ENCODE measurements around the gene KIAA1671.

KIAA1671 gene

DNA sequence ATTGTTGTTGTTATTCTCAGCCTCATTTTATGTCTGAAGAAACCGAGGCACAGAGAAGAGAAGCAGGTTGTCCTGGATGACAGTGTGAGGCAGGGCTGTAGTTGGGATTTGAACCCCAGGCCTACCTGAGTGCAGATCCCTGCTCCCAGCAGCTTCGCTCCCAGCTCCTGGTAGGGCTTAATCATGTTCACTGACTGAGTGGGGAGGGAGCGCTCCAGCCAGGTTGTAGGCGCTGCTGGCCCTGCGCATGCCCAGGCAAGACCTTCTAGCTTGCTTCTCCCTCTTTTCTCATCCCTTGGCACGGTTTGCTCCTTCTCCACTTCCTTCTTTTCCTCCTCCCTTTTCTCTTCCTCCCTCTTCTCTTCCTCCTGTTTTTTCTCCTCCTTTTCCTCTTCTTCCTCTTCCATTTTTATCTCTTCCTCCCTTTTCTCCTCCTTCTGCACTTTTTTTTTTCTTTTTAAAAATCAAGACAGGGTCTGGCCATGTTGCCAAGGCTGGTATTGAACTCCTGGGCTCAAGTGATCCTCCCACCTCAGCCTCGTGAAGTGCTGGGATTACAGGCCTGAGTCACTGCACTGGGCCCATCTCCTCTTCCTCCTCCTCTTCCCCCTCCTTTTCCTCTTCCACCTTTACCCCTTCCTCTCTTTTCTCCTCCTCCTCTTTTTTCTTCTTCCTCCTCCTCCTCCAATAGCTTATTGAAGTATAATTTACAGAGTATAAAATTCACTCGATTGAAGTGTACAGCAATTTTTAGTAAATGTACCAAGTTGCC lies 109.3 kb downstream of the KIAA1671 start:
- in situ Hi-C loops (cut with MboI; ENCODE audit: low sequenced_read_pairs), result no loop called here

GRCh38 chr22:25062386-25063085 lies 110.0 kb downstream of the KIAA1671 start:
- in situ Hi-C loops (cut with MboI; ENCODE audit: low sequenced_read_pairs), result no loop called here

- in situ Hi-C loops (cut with MboI; ENCODE audit: low sequenced_read_pairs), result no loop called here
These were observed 112.5 kb downstream of the KIAA1671 start for GRCh38 chr22:25064894-25065560.

DNA sequence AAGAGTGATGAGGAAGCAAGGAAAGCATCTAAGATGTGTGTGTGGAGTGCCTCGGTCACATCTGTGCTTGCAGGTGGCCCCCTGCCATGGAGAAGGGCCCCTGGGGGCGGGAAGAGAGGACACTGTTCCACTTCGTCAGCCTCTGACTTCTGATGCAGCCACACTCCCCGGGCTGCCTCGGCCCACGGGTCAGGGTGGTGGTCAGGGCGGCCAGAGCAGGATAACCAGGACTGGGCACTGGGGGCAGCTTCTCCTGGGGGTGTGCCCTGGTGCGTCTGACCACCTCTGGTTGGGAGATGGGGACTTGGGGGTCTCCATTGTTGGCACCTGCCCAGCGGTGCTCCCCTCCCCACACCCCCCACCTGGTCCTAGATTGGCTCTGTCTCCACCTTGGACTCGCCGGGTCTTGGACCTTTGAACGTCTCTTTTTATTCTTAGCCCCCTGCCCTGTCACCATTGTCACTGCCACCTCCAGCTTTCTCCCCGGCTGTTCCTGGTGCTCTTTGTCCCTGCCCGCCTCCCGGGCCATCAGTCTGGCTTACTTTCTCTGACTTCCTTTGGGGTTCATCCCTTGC lies 114.4 kb downstream of the KIAA1671 start:
- in situ Hi-C loops (cut with MboI; ENCODE audit: low sequenced_read_pairs), result no loop called here

DNA sequence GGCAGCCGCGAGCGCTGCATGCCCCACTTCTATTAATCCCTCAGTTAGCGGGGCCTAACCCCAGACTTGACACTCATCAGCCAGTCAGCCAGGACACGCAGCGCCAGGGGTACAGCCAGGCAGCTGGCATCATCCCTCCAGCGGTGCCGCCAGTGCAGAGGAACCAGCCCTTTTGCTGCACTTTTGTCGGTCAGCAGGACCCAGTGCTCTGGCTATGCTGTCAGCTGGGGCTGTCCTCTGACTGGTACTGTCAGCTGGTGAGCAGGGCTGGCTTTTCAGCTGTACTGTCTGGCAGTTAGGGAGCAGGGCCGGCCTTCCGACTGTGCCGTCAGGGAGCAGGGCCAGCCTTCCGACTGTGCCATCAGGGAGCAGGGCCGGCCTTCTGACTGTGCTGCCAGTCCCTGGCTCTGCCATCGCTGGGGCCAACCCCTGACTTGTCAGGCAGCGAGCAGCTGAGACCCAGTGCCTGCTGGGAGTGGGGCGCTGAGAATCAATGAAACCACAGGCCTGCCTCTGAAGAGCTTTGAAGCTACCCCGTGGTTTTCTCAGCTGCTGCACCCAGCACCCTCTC lies 115.4 kb downstream of the KIAA1671 start:
- in situ Hi-C loops (cut with MboI; ENCODE audit: low sequenced_read_pairs), result no loop called here

- in situ Hi-C loops (cut with MboI; ENCODE audit: low sequenced_read_pairs), result no loop called here
These were observed 116.2 kb downstream of the KIAA1671 start for GRCh38 chr22:25068707-25069106.

DNA sequence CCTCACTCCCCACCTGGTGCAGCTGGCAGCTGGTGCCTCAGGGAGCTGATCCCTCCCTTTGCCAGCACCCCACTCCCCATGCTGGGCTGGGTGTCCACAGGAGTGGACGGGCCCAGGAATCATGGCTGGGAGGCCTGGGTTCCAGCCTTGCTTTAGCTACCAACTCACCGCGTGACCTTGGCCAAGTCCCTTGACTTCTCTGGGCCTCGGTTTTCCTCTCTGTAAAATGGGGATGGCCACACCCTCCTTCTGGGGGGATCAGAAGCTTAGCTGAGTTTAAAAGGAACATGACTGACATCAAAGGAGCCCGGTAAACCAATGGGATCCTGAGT lies 116.9 kb downstream of the KIAA1671 start:
- in situ Hi-C loops (cut with MboI; ENCODE audit: low sequenced_read_pairs), result no loop called here

DNA sequence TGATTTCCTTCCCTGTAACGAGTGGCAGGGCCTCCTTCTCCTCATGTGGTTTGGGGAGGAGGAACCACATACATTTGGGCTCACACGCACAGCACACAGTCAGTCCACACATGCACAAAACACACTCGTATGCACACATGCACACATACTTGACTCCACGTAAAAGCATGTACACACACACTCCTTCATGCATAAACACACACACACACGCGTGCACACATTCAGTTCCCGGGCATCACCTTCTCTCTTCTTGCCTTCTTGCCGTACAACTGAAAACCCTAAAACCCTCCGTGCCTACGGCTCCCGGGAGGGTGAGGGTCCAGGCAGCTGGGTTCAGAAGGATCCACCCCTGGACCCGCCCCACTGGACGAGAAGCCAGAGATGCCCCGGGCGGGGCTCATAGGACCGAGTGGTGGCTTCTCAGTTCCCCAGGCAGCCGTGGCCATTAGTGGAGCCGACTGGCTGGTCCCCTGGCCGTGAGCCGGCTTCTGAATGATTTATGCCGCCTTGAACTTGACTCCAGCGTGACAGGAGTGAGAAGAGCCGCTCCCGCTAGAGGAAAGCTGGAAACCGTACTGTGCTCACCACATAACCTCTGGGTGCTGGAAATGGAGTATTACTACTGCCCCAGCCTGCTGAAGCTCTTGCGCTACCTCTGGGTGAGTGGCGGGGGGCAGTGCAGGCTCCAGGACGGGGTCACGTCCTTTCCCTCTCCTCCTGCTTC lies 117.4 kb downstream of the KIAA1671 start:
- in situ Hi-C loops (cut with MboI; ENCODE audit: low sequenced_read_pairs), result no loop called here

DNA sequence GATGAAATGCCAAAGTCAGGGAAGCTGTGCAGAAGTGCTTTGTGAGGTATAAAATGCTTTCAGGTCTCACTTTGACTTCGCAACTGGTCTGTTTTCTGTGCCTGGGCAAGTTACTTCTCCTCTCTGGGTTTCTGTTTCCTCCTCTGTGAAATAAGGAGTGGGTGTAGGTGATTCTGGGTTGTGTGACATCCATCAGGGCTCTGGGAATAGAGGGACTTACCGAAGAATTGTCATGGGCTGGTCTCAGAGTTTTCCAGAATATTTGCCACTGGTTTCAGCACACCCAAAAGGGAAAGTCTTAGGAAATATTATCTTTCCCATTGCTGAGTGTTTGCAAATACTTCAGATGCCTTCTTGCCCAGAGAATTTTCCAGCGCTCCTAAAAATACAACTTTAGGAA lies 118.4 kb downstream of the KIAA1671 start:
- in situ Hi-C loops (cut with MboI; ENCODE audit: low sequenced_read_pairs), result no loop called here

DNA sequence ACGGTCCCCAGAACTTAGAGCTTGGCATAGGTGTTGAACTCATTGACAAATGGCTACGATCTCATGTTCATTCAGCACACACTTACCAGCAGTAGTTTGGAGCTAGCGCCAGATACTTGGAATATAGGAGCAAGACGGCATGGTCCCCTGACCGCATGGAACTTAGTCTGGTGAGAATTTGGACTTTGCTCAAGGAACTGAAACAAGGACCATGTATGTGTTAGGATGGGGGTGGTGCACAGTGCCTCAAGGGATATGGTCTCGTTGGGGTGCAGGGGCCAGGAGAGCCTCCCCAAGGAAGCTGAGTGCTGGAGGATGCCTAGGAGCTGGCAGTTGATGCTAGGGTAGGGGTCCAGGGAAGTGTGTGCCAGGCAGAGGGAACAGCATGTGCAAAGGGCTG lies 119.2 kb downstream of the KIAA1671 start:
- in situ Hi-C loops (cut with MboI; ENCODE audit: low sequenced_read_pairs), result no loop called here

GRCh38 chr22:25072406-25072805 lies 119.9 kb downstream of the KIAA1671 start:
- in situ Hi-C loops (cut with MboI; ENCODE audit: low sequenced_read_pairs), result no loop called here

GRCh38 chr22:25076336-25076735 lies 123.8 kb downstream of the KIAA1671 start:
- in situ Hi-C loops (cut with MboI; ENCODE audit: low sequenced_read_pairs), result no loop called here

GRCh38 chr22:25077056-25077455 lies 124.5 kb downstream of the KIAA1671 start:
- in situ Hi-C loops (cut with MboI; ENCODE audit: low sequenced_read_pairs), result no loop called here

DNA sequence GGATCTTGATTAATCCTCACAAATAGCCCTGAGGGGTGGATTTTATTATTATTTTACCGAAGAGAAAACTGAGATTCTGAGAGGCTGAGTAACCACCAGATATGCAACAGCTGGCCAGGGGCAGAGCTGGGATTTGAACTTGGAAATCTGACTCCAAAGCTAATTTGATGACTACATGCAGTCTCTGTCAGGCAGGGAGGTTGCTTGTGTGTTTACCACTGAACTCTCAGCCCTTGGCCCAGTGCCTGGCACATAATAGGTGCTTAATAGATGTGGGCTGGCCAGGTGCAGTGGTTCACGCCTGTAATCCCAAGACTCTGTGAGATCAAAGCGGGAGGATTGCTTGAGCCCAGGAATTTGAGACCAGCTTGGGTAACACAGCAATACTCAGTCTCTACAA lies 125.4 kb downstream of the KIAA1671 start:
- in situ Hi-C loops (cut with MboI; ENCODE audit: low sequenced_read_pairs), result no loop called here

DNA sequence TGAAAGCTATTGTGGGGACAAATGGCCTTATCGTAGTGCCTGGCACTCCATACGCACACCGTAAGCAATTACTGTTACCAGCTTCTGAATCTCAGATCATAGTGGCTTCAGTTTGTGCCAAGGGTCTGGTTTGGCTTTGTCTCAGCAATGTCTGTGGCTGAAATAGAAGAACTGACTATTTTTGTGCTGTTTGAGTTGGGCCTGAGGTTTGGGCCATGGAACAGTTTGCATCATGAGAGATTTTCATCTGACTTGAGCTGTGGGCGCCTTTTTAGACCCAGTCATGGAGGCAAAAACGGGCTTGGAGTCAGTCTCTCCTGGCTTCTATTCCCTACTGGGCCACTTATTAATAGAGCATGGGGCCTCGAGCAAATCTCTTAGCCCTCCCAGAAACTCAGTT lies 126.1 kb downstream of the KIAA1671 start:
- in situ Hi-C loops (cut with MboI; ENCODE audit: low sequenced_read_pairs), result no loop called here

DNA sequence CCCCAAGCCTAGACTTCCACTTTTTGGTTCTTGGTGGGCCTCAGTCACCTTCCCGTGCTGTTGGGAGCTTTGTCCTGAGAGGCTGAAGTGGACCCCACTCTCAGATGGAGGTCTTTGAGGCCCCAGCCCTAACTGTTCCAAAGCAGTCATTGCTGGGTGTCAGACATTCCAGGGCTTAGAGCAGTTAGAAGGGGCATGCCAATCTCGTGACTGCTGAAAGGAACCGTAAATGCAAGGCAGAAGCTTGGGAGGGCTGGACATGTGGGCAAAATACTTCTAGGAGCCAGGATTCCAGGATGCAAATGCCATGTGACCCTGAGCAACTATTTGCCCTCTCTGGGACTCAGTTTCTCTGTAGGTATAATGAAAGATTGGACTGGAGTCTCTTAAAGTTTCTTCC lies 128.3 kb downstream of the KIAA1671 start:
- in situ Hi-C loops (cut with MboI; ENCODE audit: low sequenced_read_pairs), result no loop called here

- in situ Hi-C loops (cut with MboI; ENCODE audit: low sequenced_read_pairs), result no loop called here
These were observed 128.9 kb downstream of the KIAA1671 start for GRCh38 chr22:25081409-25081824.

GRCh38 chr22:25082096-25082495 lies 129.6 kb downstream of the KIAA1671 start:
- in situ Hi-C loops (cut with MboI; ENCODE audit: low sequenced_read_pairs), result no loop called here

DNA sequence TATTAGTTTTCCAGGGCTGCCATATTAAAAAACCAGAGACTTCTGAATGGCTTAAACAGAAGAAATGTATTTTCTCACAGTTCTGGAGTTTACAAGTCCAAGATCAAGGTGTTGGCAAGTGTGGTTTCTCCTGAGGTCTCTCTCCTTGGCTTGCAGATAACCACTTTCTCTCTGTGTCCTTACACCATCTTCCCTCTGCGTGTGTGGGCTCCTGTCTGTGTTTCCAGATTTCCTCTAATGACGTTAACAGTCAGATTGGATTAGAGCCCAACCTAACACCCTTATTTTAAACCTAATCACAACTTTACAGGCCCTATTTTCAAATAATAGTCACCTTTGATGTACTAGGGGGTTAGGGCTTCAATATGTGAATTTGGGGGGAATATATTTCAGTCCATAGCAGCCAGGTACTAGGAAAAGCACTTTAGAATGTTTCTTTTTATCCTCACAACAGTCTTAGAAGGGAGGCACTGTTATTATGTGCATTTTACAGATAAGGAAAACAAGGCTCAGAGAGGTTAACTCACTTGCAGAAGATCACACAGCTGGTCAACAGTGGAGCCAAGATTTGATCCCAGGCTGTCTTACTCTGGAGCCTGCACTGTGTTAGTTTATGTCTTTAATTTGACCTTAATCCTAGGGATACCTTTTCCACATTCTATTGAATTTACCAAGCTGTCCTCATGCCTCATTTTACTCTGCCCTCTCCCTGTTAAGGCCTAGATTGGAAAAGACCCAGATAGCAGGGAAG lies 130.7 kb downstream of the KIAA1671 start:
- in situ Hi-C loops (cut with MboI; ENCODE audit: low sequenced_read_pairs), result no loop called here

DNA sequence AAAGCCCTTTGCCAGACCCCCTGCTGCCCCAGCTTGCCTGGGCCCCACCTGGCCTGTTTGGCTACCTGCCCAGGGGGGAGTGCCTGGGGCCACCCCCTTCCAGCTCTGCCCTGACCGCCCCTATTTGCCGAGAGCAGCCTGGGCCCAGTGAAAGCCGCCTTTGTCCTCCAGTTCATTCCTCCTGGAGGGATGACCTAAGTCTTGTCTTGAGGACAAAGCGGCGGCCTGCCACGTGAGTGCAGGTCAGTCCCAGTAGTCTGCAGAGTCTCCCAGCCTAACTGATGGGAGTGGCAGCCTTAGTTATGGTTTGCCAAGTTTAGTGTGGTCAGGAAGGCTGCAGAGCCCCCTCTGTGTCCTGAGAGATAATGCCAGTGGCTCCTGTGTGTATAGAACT lies 131.3 kb downstream of the KIAA1671 start:
- in situ Hi-C loops (cut with MboI; ENCODE audit: low sequenced_read_pairs), result no loop called here

Data from hTERT RPE-1 (cell line).